PC-3 (cell line): ENCODE data around the gene TMEM163. TPM values are rescaled to one million over a fixed set of nuclear protein-coding genes. Genes with fewer than 3 reads are reported as not detected.

Experiments used
- ATAC-seq: fragments of 200-7000 bp; cut with Tn5 transposase; 2 replicates; pipeline ENCODE4 v1.9.1; 2020; ENCODE audit warnings: mild to moderate bottlenecking, moderate library complexity
- BruUV-seq: library from RNA; stranded (reverse); fragments of 400-500 nt; replicated peaks from 2 replicates; lab custom pipeline; 2021; lab: Mats Ljungman, UMichigan
- CTCF ChIA-PET: fragments of 300-600 bp; sonication (Branson Sonifier 250); formaldehyde crosslinking; loops from one replicate; lab custom pipeline; 2022; ENCODE audit warnings: antibody characterized with exemption; lab: Charles Lee
- POLR2A ChIA-PET: fragments of 300-600 bp; sonication (Branson Sonifier 250); formaldehyde crosslinking; loops from one replicate; lab custom pipeline; 2022; ENCODE audit warnings: antibody characterized with exemption; ENCODE audit not compliant: unreplicated experiment; lab: Charles Lee
- DNase-seq: peaks from one replicate; pipeline ENCODE4 v3.0.0-alpha.2; 2015
- H2AFZ ChIP-seq: fragments of 300-600 bp; sonication (generic); 2 replicates; pipeline ENCODE4 v1.6.0; 2016; ENCODE audit warnings: antibody characterized with exemption, low read length
- H3F3A ChIP-seq: fragments of 300-600 bp; sonication (generic); one replicate; pipeline ENCODE4 v1.6.0; 2017; ENCODE audit warnings: antibody characterized with exemption, low read length, control low read depth, mild to moderate bottlenecking; ENCODE audit not compliant: unreplicated experiment
- H3K27ac ChIP-seq: fragments of 300-600 bp; sonication (generic); 2 replicates; pipeline ENCODE4 v1.5.1; 2016; ENCODE audit warnings: mild to moderate bottlenecking, low read length
- H3K27me3 ChIP-seq: fragments of 300-600 bp; sonication (generic); 2 replicates; pipeline ENCODE4 v1.6.1; 2016; ENCODE audit warnings: low read length, mixed read lengths
- H3K36me3 ChIP-seq: fragments of 300-600 bp; sonication (generic); 2 replicates; pipeline ENCODE4 v1.6.1; 2016; ENCODE audit warnings: low read depth, mixed run types, low read length, mixed read lengths
- H3K4me1 ChIP-seq: fragments of 300-600 bp; sonication (generic); 2 replicates; pipeline ENCODE4 v1.5.1; 2016; ENCODE audit warnings: low read length; ENCODE audit not compliant: insufficient read depth
- H3K4me2 ChIP-seq: fragments of 300-600 bp; sonication (generic); 2 replicates; pipeline ENCODE4 v1.6.0; 2016; ENCODE audit warnings: low read length
- H3K4me3 ChIP-seq: fragments of 300-600 bp; sonication (generic); 2 replicates; pipeline ENCODE4 v1.5.1; 2016; ENCODE audit warnings: mild to moderate bottlenecking, low read length, mixed read lengths
- H3K79me2 ChIP-seq: fragments of 300-600 bp; sonication (generic); 2 replicates; pipeline ENCODE4 v1.6.1; 2017; ENCODE audit warnings: low read length, mixed read lengths
- H3K9ac ChIP-seq: fragments of 300-600 bp; sonication (generic); 2 replicates; pipeline ENCODE4 v1.6.0; 2016; ENCODE audit warnings: mild to moderate bottlenecking, low read length
- H3K9me2 ChIP-seq: fragments of 300-600 bp; sonication (generic); replicated peaks from 2 replicates; pipeline ENCODE4 v1.6.1; 2016; ENCODE audit warnings: mixed run types, low read length, mixed read lengths
- H3K9me3 ChIP-seq: fragments of 300-600 bp; sonication (generic); 2 replicates; pipeline ENCODE4 v1.6.1; 2016; ENCODE audit warnings: low read length, mixed read lengths
- H4K20me1 ChIP-seq: fragments of 300-600 bp; sonication (generic); 2 replicates; pipeline ENCODE4 v1.6.1; 2016; ENCODE audit warnings: low read length, mixed read lengths
- EZH2 ChIP-seq: fragments of 300-600 bp; sonication (generic); IDR thresholded peaks from one replicate; pipeline ENCODE4 v1.6.1; 2017; ENCODE audit warnings: antibody characterized with exemption, mild to moderate bottlenecking, low read length; ENCODE audit not compliant: unreplicated experiment
- EZH2phosphoT487 ChIP-seq: fragments of 300-600 bp; sonication (generic); IDR thresholded peaks from 2 replicates; pipeline ENCODE4 v1.6.1; 2018; ENCODE audit warnings: mild to moderate bottlenecking, antibody characterized with exemption, low read length, borderline replicate concordance
- intact Hi-C: fragments of 100-400 bp; cut with micrococcal nuclease; formaldehyde crosslinking; loops from 2 replicates; pipeline ENCODE4 v1.9.0; 2023
- total RNA-seq: library from RNA; depleted of rRNA; stranded (reverse); fragments of >200 nt; gene quantifications from 2 replicates; pipeline ENCODE4 v1.2.3, GENCODE V29; 2014
- TF ChIP-seq, protein P1 (sequence below): fragments of 300-600 bp; sonication (generic); conservative IDR thresholded peaks from 2 replicates; pipeline ENCODE4 v1.5.1; 2017; ENCODE audit warnings: antibody characterized with exemption, low read depth, mild to moderate bottlenecking, low read length

The TMEM163 gene
- total RNA-seq, 1 experiment from 2014 or later: 0.47 TPM

- CTCF ChIA-PET: no interaction called here
Measured at GRCh38 chr2:134600208-134600607, 118.6 kb downstream of the TMEM163 start.

GRCh38 chr2:134599236-134599635, 119.6 kb downstream of the TMEM163 start:
- Histone ChIP-seq H4K20me1 (no peaks in the 10 kb centered on the region), H3K9me3 (no peaks in the 10 kb centered on the region), H3K4me2 (no peak overlapping the region), H2AFZ (no peak overlapping the region), H3K79me2 (no peaks in the 10 kb centered on the region), H3K27ac (no peak overlapping the region), H3F3A (no peaks in the 10 kb centered on the region), H3K9me2 (no peaks in the 10 kb centered on the region), H3K4me3 (no peak overlapping the region), H3K36me3 (no peaks in the 10 kb centered on the region), H3K4me1 (no peaks in the 10 kb centered on the region), H3K9ac (no peak overlapping the region), H3K27me3 (peaks cover 12% of the 10 kb centered on the region; the same call in 1 of the 2 replicates)
- no TSS peak for BruUV-seq
- no peak for ATAC-seq
- DNase-seq: no peak
- intact Hi-C loops: no loop called here
- TF ChIP-seq EZH2: no peak
- TF ChIP-seq, protein P1, sequence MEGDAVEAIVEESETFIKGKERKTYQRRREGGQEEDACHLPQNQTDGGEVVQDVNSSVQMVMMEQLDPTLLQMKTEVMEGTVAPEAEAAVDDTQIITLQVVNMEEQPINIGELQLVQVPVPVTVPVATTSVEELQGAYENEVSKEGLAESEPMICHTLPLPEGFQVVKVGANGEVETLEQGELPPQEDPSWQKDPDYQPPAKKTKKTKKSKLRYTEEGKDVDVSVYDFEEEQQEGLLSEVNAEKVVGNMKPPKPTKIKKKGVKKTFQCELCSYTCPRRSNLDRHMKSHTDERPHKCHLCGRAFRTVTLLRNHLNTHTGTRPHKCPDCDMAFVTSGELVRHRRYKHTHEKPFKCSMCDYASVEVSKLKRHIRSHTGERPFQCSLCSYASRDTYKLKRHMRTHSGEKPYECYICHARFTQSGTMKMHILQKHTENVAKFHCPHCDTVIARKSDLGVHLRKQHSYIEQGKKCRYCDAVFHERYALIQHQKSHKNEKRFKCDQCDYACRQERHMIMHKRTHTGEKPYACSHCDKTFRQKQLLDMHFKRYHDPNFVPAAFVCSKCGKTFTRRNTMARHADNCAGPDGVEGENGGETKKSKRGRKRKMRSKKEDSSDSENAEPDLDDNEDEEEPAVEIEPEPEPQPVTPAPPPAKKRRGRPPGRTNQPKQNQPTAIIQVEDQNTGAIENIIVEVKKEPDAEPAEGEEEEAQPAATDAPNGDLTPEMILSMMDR: no peak
- no peak for TF ChIP-seq EZH2phosphoT487
- ChIA-PET POLR2A (no interaction called here), CTCF (no interaction called here)

More at GRCh38 chr2:134600208-134600607, 118.6 kb downstream of the TMEM163 start:
- POLR2A ChIA-PET: no interaction called here
- Histone ChIP-seq H3F3A (no peaks in the 10 kb centered on the region), H3K79me2 (no peaks in the 10 kb centered on the region), H3K27me3 (peaks cover 20% of the 10 kb centered on the region; the same call in 1 of the 2 replicates), H3K27ac (no peak overlapping the region), H3K4me1 (no peaks in the 10 kb centered on the region), H3K9me3 (no peaks in the 10 kb centered on the region), H4K20me1 (no peaks in the 10 kb centered on the region), H3K9ac (no peak overlapping the region), H3K9me2 (no peaks in the 10 kb centered on the region), H3K4me3 (no peak overlapping the region), H2AFZ (no peak overlapping the region), H3K4me2 (no peak overlapping the region), H3K36me3 (no peaks in the 10 kb centered on the region)
- intact Hi-C loops: no loop called here
- no peak for TF ChIP-seq EZH2phosphoT487
- no peak for TF ChIP-seq EZH2
- TF ChIP-seq, protein P1: no peak
- BruUV-seq: no TSS peak
- DNase-seq (no peak), ATAC-seq (no peak)

- Histone ChIP-seq H4K20me1 (no peaks in the 10 kb centered on the region), H3K79me2 (no peaks in the 10 kb centered on the region), H3K27me3 (no peaks in the 10 kb centered on the region), H3K4me2 (no peak overlapping the region), H3K4me1 (no peaks in the 10 kb centered on the region), H3K9me3 (no peaks in the 10 kb centered on the region), H3K9ac (no peak overlapping the region), H2AFZ (no peak overlapping the region), H3F3A (no peaks in the 10 kb centered on the region), H3K36me3 (no peaks in the 10 kb centered on the region), H3K4me3 (no peak overlapping the region), H3K27ac (no peak overlapping the region), H3K9me2 (no peaks in the 10 kb centered on the region)
- DNase-seq (no peak), ATAC-seq (no peak)
- intact Hi-C loops: no loop called here
- ChIA-PET POLR2A (no interaction called here), CTCF (interaction anchor here (0.6 kb wide), 1 partner anchor 30 kb away, joined by 4 read pairs; no protein-coding TSS in a partner anchor)
- TF ChIP-seq EZH2phosphoT487 (no peak), EZH2 (no peak)
- TF ChIP-seq, protein P1: no peak
- BruUV-seq: no TSS peak
Measured at GRCh38 chr2:134594399-134594798, 124.4 kb downstream of the TMEM163 start.
